ENCODE measurements around the gene BCR.

BCR gene

DNA sequence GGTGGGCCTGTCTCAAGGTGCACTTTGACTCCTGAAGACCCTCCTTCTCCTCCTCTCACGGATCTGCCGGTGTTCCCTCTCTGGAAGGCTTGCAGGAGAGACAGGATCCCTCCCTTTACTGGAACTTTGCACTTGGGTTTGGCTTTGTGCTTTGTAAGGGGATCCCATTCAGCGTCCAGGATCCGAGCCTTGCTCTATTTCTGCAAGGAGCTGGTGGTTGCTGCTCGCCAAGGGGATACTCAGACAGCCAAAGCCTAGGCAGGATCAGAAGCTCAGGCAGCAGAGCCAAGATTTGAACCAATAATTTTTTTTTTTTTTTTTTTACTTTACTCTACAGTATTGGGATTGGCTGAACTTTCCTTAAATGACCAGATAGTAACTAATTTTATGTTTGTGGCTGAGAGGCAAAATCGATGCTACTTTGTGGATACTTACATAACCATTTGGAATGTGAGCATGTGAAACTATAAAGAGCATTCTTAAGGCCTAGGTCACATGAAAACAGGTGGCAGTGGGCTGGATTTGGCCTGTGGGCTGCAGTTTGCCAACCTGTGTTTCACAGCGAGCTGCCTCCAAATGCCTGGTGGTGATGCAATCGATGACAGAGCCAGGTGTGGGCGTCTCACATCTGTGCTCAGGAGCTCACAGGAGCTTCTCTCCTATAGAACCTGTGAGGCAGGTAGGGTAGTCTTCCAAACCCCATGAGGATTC lies 25.2 kb downstream of the BCR start:
- TF ChIP-seq, protein P1, sequence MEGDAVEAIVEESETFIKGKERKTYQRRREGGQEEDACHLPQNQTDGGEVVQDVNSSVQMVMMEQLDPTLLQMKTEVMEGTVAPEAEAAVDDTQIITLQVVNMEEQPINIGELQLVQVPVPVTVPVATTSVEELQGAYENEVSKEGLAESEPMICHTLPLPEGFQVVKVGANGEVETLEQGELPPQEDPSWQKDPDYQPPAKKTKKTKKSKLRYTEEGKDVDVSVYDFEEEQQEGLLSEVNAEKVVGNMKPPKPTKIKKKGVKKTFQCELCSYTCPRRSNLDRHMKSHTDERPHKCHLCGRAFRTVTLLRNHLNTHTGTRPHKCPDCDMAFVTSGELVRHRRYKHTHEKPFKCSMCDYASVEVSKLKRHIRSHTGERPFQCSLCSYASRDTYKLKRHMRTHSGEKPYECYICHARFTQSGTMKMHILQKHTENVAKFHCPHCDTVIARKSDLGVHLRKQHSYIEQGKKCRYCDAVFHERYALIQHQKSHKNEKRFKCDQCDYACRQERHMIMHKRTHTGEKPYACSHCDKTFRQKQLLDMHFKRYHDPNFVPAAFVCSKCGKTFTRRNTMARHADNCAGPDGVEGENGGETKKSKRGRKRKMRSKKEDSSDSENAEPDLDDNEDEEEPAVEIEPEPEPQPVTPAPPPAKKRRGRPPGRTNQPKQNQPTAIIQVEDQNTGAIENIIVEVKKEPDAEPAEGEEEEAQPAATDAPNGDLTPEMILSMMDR (conservative IDR thresholded peaks at IDR 0.05; ENCODE audit: low read depth, low read length): no peak
- no peak for DNase-seq (ENCODE audit: low read depth)
- H3K4me3 ChIP-seq (ENCODE audit: low read length): no peak overlapping the region

DNA sequence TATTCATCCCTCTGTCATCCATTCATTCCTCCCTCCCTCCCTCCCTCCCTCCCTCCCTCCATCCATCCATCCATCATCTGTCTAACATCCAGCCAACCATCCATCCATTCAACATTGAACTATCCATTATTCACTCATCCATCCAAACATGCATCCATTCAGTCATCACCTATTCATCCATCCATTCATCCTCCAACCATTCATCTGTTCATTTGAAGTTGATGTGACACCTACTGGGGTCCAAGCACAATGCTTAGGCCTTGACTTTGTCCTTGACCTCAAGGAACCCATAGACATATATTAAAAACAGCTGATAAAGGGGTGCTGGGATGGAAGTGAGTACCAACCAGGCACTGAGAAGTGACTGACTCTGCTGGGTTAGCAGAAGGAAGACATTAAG lies 26.6 kb downstream of the BCR start:
- no peak for DNase-seq (ENCODE audit: low read depth)
- H3K4me3 ChIP-seq (ENCODE audit: low read length): no peak overlapping the region
- TF ChIP-seq, protein P1 (conservative IDR thresholded peaks at IDR 0.05; ENCODE audit: low read depth, low read length): no peak

DNA sequence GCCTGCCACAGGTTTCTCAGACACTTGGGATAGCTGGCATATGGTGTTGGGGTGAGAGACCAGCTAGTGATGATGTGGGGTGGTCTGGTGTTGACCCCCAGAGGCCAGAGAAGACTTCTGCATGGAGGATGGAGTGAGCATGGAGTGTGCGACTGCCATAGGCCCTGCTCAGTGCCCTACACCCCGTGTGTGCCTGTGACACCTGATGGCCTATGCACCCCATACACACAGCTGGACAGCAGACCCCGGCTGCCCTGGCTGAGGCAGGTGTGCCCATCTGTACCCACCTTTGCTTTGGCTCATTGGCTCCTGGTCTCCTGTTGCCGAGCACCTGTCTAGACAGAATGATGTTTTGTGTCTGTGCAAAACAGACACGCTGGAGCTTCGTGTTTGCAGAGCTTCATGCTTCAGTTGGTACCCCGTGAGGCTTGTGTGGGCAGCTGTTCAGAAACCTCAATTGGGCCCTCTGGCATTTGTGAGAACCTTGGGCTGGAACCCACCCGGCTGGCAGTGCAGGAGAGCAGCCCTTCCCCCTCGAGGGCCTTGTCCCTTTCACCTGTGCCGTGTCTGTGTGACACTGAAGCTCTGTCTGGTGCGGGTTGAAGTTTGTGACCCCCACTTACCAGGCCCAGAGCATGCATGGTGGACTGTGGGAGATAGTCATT lies 27.6 kb downstream of the BCR start:
- DNase-seq (ENCODE audit: low read depth): no peak
- TF ChIP-seq, protein P1 (conservative IDR thresholded peaks at IDR 0.05; ENCODE audit: low read depth, low read length): no peak
- no peak overlapping the region for H3K4me3 ChIP-seq (ENCODE audit: low read length)

DNA sequence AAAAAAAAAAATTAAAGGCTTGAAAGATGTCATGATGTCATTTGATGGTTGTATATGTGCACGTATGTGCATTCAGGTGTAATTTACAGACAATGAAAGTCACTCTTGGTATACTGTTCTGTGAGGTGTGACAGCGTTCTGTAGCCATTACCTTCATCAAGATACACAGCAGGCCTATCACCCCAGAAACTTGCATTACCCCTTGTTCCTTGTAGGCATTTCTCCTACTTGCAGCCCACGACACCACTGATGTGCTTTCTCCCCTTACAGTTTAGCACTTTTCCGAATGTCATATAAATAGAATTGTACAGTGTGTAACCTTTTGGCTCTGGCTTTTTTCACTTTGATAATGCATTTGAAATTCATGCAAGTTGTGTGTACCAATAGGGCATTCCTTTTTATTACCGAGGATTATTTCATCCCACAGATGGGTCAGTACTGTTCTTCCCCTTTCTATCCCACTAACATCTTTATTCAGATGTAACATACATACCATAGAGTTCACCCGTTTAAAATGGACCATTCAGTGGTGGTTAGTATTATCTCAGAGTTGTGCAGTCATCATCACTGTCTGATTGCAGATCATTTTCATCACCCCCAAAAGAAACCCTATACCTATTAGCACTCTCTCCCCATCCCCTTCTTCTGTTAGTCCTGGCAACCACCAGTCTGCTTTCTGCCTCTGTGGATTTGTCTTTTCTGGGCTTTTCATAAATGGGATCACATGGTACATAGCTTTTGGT lies 30.3 kb downstream of the BCR start:
- no peak for DNase-seq (ENCODE audit: low read depth)
- TF ChIP-seq, protein P1 (conservative IDR thresholded peaks at IDR 0.05; ENCODE audit: low read depth, low read length): no peak

DNA sequence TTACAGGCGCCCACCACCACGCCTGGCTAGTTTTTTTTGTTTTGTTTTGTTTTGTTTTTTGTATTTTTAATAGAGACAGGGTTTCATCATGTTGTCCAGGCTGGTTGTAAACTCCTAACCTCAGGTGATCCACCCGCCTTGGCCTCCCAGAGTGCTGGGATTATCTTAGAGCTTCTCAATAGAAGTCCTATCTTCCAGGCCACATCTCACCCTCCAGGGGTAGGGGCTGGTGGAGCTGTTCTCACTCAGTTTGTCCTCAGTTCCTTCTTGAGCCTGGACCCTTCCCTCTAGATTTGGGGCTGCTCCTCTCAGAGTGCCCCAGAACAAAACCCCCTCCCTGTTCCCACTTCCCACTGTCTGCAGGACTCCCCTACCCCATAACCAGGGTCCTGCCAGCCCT lies 31.3 kb downstream of the BCR start:
- TF ChIP-seq, protein P1 (conservative IDR thresholded peaks at IDR 0.05; ENCODE audit: low read depth, low read length): no peak
- no peak overlapping the region for H3K4me3 ChIP-seq (ENCODE audit: low read length)
- DNase-seq (ENCODE audit: low read depth): no peak

More for the DNA sequence above, 30.3 kb downstream of the BCR start:
- H3K4me3 ChIP-seq (ENCODE audit: low read length): no peak overlapping the region

DNA sequence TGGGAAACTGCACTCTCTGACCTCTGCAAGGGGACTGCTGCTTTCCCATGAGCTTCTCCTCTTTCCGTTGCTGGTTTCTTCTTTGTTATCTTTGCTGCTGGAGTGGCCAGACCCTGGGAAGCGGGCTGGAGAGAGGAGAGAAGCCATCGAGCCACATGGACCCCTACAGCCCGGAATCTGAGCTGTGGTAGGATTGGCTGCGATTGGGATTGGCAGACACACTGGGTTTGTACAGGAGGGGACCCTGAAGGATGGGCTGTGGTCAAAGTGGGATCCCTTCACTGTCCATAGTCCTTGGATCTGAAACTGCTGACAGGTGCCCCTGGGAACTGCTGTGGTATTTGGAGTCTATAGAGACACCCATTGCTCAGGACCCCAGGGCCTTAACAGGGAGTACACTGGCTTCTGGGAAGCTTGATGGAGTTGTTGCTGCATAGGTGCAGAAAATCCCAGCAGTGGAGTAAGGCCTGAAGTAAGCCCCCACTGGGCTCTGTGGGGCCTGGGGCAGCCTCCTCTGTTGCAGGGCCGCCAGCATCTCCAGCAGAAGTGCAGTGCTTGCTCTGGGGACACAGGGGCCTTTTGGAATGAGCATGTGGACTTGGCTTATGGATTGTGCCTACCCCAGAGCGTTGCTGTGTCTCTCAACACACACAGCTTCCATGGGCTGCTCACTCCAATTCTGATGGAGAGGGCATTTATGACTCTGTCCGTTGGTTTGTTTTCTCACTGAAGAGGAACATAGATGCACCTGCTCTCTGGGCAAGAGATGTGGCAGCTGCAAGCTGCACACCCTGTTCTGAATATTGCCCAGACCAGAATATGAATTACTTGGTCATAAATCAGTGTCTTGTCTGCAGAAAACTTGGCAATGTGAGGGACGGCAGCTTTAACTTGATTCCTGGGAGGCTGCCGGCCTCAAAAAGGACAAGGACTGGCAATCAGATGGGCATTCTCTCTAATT lies 32.0 kb downstream of the BCR start:
- TF ChIP-seq, protein P1 (conservative IDR thresholded peaks at IDR 0.05; ENCODE audit: low read depth, low read length): no peak
- no peak for DNase-seq (ENCODE audit: low read depth)
- H3K4me3 ChIP-seq (ENCODE audit: low read length): no peak overlapping the region
